ENCODE results near the gene OMA1.

Gene OMA1

DNA sequence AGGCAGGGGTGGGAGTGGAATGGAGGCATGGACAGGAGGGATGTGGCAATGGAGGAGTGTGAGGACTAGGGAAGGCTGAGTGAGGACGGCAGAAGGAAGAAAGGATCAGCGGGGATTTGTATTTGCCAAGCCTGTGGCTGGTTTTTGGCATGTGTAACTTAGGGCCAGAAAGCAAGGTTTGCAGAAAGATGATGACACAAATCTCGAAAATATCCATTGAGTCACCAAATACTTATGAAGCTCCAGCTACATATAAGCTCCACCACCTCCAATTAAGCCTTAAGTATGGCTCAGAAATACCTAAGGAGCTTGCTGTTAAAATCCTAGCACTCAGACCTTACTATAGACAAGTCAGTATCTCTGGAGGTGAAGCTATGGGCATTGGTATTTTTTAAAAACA is 90.1 kb downstream of the OMA1 start:
- DNase-seq, result no peak

DNA sequence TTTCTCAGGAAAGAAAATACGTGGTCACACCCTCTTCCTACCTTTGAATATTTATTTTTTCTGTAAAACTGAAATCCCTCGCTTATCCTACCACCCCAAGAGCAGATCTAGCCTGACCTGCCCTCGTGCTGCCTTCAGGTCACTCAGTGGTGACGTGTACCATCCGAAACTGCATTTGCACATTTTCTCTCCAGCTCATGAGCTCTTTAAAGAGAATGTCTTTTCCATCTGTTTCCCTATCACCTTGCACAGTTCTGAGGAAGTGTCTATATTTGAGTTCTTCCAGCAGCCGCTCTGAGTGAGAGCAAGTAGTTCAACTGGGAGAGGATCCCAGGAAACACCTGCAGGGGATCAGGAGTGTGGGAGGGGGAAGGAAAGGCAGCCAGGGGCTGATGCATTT is 91.7 kb downstream of the OMA1 start:
- DNase-seq, result no peak

DNA sequence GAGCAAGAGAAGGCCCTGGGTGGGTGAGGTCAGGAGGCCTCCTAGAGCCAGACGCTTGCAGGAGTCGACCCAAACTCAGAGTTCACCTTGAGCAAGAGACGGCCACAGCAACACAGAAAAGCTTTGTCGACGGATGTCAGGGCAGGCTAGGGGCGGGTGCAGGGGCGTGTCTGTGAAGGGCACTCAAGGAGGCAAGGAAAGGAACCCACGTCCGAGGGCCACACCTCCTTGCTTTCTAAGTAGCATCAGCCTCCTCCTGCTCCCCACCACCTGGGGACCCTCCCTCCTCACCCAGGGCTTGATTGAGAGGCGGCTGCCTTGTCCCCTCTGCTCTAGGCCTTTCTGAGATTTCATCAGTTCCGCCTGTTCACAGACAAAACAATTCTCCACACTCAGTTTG is 92.1 kb downstream of the OMA1 start:
- DNase-seq, result no peak

GRCh38 chr1:58451560-58452191 is 94.8 kb downstream of the OMA1 start:
- DNase-seq, result no peak

DNA sequence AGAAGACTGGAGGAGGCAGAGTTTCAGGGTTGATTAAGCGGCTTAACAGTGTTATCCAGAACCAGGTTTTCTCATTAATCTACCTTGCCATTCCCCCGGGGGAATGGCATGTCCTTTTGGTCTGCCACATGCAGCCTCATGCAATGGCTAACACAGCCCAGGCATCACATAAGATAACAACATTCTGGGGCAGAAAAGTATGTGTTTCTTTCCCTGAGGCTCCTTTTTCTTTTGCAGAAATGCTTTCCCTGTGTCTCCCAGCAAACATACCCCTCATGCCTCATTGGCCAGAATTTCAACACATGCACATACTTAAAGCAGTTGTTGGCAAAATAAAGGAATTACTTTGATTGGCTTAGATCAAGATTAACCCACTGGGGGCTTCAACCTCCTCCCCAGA is 98.6 kb downstream of the OMA1 start:
- no peak for DNase-seq

GRCh38 chr1:58447042-58447441 is 99.5 kb downstream of the OMA1 start:
- no peak for DNase-seq

DNA sequence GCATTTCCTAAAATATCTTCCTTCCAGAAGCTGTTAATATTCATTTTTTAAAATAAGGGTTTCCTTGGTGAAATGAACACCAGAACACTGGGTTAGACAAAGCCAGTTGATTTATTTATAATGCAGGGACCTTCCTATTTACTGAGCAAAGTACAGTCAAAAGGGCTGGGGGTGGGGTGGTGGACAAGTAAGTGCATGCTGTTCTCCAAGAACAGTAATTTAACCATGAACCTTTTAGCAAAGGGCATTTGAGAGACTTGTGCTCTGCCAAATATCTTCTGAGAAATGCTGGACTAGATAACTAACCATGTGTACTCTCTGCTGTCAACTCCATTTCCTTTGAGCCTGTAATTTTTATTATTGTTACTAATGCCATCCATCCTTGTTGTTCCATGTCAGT is 100.2 kb downstream of the OMA1 start:
- DNase-seq, result no peak

DNA sequence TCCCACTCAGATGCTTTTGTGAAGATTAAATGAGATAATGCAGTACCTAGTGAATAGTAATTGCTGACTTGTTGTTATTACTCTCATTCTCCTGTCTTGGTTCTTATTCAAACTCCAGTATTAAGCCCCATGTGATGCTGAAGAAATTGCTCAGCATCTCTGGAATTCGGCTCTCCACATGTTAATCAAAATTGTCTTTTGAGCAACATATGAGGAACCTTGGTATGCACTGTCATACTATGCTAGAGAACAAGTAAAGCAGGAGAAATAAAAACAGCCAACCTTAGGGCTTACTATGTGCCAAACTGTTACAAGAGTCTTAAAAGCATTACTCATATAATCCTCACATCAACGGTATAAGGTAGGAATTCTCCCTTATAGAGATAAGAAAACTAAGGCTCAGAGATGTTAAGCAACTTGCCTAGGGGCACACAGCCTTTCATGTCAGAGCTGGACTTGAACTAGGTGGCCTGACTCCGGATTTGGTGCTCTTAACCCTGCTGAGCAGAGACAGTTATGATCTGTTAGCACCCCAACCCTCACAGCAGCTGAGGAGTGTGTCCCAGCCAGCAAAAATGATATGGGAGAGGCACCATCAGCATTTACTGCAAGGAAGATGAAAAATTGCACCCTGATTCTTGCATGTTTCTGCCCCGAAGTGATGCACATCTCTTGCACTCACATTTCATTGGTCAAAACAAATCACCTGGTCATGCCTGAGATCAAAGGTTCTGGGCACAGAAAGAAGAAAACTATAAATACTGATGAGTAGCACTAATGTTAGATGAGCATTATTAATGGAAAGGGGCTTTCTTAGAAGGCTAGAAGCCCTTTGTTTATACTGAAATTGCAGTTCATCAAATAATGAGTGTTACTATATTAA is 102.3 kb downstream of the OMA1 start:
- DNase-seq, result no peak

DNA sequence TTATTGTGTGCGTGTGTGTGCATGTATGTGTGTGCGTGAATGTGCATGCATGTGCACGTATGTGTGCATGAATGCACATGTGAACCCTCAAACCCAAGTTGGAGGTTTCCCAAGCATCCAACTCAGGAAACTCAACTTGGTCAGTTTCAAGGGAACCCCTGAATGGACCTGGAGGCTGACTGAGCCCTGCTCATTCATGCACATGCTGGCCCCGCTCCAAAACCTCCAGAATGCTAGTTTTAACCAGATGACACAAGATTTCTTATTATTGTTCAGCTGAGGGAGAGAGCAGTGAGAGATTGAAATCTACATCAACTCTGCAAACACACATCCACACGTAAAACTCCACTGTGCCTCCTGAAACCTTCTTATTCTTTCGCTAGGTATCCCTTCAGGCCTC is 104.4 kb downstream of the OMA1 start:
- no peak for DNase-seq

DNA sequence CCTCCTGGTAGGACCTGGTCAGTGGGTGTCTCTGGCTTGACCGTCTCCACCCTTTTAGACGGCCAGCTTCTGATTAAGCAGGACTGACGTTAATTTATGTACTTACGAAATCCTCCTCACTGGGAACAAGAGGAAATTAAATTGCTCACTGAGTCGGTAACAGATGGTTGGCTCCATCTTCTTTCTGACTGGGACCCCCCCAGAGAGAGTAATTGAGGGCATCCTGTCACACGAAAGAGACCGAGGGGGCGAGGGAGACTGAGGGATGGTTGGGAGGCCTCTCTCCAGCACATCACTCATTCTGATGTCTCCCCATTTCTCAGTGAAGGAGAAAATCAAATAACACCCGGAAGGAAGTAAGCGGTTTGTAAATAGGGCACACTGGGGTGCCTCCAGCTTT is 104.8 kb downstream of the OMA1 start:
- DNase-seq, result no peak

DNA sequence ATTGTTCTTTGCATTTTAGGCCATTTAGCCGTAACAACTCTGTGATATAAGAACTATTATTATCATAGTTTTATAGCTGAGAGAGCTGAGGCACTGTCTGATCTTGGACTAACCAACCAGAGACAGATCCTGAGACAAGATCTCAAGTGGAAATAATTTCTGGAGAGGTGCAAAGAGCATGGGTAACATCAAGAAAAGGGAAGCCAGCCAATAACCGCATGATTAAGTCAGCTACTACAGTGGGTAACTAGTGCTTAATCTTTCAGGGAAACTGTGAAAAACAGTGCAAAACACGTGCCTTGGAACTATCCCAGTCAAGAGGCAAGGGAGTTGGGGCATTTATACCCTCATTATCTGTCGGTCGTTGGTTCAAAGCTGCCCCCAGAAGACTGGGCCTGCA is 105.8 kb downstream of the OMA1 start:
- DNase-seq, result no peak

- DNase-seq, result no peak
These were observed 106.6 kb downstream of the OMA1 start for GRCh38 chr1:58439946-58440345.

GRCh38 chr1:58438468-58438867 is 108.1 kb downstream of the OMA1 start:
- no peak for DNase-seq

GRCh38 chr1:58437623-58438022 is 108.9 kb downstream of the OMA1 start:
- no peak for DNase-seq

- DNase-seq, result no peak
These were observed 109.8 kb downstream of the OMA1 start for GRCh38 chr1:58436615-58437297.

GRCh38 chr1:58435376-58435775 is 111.2 kb downstream of the OMA1 start:
- no peak for DNase-seq

DNA sequence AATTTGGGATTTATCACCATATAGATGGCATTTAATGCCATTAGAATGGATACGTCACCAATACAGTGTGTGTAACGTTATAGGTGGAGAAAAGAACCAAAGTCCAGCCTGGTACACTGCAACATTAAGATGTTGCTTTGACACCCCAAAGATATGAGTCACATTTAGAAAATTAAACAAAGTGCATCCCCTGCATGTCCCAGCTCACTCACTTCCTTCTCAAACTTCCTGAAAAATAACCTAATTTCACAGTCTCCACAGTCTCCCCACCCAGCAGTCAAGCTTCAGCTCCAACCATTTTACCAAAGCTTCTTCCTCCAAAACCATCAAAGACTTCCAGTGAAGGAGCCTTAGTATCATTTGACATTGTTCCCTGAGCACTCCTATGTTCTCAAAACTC is 111.9 kb downstream of the OMA1 start:
- no peak for DNase-seq

DNA sequence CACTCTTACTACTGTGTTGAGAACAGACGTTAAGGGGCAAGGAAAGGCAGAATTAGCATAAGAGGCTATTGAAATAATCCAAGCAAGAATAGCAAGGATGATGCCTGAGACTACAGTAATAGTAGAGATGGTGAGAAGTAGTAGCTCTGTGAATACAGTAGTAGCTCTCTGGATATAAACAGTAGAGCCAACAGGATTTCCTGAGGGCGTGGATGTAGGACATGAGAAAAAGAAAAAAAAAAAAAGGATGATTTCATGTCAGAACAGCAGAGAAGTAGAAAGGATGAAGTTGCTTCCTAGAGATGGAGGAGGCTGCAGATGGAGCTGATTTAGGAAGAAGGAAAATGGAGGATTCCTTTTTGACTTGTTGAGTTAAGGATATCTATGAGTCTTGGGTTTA is 112.3 kb downstream of the OMA1 start:
- DNase-seq, result no peak

DNA sequence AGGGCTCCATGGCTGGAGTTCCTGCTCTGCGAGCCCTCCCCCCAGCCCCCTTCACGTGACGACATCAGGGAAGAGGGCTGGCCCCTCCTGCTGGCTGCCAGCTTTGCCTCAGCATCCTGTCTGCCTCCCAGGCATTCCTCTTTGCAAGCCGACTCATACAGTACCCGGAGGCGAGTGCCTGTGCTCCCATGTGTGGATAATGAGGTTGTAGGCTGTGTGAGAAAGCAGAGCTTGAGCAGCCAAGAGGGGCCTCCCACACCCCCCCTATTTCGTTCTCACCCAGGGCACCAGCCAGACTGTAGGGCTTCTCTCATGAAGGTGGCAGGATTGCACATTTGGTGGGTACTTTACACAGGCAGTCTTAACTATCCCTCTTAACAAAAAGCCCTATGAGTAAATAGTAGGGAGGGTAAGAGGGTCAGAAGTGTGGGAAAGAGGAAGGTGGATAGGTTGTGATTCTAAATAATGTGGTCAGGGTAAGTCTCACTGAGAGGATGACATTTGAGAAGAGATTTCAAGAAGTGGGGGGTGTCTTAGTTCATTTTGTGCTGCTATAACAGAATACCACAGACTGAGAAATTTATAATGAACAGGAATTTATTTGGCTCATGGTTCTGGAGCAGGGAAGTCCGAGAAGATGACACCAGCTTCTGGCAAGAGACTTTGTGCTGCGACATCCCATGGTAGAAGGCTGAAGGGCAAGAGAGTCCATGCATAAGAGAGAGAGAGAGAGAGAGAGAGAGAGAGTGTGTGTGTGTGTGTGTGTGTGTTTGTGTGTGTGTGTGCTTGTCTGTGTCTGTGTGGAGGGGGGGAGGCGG is 113.5 kb downstream of the OMA1 start:
- DNase-seq, result no peak

DNA sequence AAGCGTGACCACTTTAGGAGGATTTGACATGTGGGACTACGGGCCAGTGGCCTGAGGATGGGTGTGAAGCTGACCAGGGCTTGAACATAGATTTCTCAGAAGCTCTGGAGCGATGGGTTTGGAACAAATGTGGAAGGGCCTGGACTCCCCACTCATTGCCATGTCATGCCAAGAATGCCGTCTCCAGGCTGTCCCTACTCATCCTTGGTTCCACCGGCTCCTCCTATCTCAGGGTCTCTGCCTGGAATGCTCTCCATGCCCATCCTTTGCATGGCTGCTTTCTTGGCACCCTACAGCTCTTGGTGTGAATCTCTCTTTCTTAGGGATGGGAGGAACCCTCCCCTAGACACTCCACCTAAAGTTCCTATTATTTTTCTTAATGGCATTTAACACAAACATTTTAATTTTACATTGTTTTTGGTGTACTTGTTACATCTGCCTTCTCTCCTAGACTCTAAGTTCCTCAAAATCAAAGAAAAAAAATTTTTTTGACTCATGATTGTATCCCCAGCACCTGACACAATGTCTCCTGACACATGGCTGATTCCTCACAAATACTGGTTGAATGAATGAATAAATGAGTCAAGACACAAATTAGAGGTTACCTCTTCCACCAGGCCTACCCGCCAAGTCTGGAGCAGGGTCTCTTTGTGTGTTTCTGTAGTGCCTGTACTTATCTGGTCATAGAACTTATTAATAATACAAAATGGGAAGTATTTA is 114.5 kb downstream of the OMA1 start:
- DNase-seq, result no peak
